Loucy (cell line): ENCODE data around the gene OR2T8.

ENCODE experiments used
- CTCF ChIP-seq: fragments of 200-600 bp; sonication (generic); conservative IDR thresholded peaks from 2 replicates; pipeline ENCODE4 v1.5.1; 2014; ENCODE audit warnings: mild to moderate bottlenecking, antibody characterized with exemption, low read length
- EZH2phosphoT487 ChIP-seq: fragments of 200-600 bp; IDR thresholded peaks from 2 replicates; pipeline ENCODE4 v1.6.1; 2018; ENCODE audit warnings: antibody characterized with exemption, mild to moderate bottlenecking, moderate library complexity, borderline replicate concordance

- TF ChIP-seq CTCF: no peak
- no peak for TF ChIP-seq EZH2phosphoT487
These were observed 6.3 kb upstream of the OR2T8 start for GRCh38 chr1:247913786-247914185.
